DND-41 (cell line): ENCODE results near the gene TMCC1.

ENCODE experiments used
- CTCF ChIP-seq: IDR thresholded peaks from 2 replicates; pipeline ENCODE4 v1.5.1; 2012; ENCODE audit warnings: borderline replicate concordance, low read length, moderate library complexity, mild to moderate bottlenecking; ENCODE audit not compliant: poor library complexity, severe bottlenecking; ENCODE audit errors: extremely low read depth
- EZH2 ChIP-seq: IDR thresholded peaks from 3 replicates; pipeline ENCODE4 v1.6.1; 2012; ENCODE audit warnings: borderline replicate concordance, low read depth, mild to moderate bottlenecking, moderate library complexity, low read length, inconsistent platforms; ENCODE audit not compliant: severe bottlenecking

- peak; percentile 1 for TF ChIP-seq CTCF
- TF ChIP-seq EZH2, result no peak
Observed at GRCh38 chr3:129605922-129606635, 287.4 kb downstream of the TMCC1 start.
